Fibroblast of skin of back (primary cell): ENCODE measurements around the gene TMEM203.

Source experiments
- DNase-seq: peaks from one replicate; pipeline ENCODE4 v3.0.0-alpha.2; 2013

Gene TMEM203

GRCh38 chr9:137229903-137230704 lies 24.7 kb upstream of the TMEM203 start:
- DNase-seq, result no peak

DNA sequence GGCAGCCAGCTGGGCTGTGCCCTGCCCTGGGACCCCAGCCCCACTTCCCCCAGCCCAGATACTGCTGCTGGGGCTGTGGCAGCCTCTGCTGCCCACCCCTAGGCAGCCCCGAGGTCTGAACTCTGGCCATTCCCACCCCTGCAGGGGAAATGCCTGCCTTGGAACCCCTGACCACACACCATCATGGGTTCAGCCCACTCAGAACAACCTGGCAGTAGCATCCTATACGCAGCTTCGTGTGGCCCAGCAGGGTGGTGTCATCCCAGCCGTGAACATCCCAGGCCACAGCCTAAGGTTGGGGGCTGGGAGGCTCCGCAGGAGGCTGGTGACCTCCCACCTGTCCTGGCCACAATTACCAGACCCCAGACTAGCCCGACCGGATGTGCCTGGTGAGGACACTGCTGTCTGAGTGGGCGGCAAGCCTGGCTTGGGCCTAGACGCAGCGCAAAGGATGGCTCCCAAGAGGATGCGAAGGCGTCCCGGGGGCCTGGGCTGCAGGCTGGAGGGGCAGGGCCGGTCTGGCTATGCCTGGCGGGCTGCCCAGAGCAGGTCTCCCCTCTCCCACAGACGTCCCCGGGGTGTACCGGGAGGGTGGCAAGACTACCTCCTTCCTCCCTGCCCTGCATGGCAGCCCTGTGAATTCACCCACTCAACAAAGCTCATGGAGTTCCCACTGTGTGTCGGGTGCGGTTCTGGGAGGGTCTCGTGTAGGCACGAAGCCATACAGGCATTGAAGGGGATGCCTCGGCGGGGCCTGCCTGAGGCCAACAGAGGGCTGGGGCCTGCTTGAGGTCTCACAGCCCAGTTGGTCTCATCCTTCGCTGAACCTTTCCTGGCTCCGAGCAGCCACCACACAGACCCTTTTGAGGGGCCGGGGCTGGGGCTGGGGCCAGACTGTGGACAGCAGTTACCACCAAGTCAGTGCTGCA lies 23.8 kb upstream of the TMEM203 start:
- DNase-seq, result no peak

DNA sequence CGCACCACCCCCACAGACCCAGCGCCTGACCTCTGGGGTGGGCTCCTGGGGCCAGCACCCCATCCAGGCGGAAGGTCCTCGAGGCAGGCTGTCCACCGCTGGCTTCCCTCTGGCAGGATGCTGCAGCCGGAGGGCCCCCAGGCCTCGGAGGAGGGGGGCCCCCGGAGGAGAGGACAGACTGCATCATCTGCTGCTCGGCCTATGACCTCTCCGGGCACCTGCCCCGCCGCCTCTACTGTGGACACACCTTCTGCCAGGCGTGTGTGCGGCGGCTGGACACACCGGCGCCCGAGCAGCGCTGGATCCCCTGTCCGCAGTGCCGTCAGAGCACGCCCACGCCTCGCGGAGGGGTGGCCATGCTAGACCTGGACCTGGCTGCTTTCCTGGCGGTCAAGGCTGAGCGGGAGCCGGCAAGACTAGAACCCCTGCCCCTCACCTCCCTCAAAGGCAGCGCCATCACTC lies 23.1 kb upstream of the TMEM203 start:
- DNase-seq, result no peak

GRCh38 chr9:137227853-137228505 lies 22.5 kb upstream of the TMEM203 start:
- no peak for DNase-seq

DNA sequence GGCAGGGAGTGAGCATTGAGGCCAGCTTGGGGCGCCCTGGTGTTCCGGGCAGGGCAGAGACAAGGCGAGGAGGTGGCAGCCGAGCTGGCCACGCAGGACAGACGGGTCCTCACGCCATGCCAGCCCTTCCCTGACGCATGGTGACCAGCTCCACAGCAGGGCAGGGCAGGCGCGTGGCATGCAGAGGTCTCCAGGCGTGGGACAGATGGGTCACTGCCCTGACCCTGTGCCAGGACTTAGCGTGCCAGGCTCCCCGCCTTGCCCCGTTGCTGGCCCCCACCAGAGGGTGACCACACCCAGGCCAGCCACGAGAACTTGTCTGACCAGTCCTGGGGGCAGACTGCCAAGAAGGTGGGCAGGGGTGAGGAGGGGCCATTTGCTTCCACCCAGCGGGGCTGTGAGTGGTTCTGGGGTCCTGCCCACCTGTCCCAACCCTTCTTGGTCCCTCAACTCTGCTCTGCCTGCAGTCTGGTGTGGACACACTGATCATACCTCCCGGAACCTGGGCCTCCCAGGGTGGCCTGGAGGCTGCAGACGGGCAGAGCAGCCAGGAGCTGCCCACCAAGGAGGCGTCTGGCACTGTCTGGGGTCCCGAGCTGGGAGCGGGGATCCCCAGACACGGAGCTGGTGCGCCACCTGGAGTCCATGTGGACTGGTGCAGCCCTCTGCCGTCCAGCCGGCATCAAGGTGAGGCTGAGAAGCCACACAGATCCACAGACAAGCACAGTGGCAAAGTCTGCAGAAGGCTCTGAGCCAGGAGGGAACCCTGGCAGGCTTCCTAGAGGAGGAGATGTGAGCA lies 21.8 kb upstream of the TMEM203 start, which contains the start of gene RNF224:
TSS of gene RNF224 (plus strand) at position 449 of the 799 bp plus-strand sequence. CDS start 834 bp downstream, outside the sequence.
- peak; percentile 60 for DNase-seq

GRCh38 chr9:137226338-137227053 lies 21.0 kb upstream of the TMEM203 start:
- no peak for DNase-seq

DNA sequence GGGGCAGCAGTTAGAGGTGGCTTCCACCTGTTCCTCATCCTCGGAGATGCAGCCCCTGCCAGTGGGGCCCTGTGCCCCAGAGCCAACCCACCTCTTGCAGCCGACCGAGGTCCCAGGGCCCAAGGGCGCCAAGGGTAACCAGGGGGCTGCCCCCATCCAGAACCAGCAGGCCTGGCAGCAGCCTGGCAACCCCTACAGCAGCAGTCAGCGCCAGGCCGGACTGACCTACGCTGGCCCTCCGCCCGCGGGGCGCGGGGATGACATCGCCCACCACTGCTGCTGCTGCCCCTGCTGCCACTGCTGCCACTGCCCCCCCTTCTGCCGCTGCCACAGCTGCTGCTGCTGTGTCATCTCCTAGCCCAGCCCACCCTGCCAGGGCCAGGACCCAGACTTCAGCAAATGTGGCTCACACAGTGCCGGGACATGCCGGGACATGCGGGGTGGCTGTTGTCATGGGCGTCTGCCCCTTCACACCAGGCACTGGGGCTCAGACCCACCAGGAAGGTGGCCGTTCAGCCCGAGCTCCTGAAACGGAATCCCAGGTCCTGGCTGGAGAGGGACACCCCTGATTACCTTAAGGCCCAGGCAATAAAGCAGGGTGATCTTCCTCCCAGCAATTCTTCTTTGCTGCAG lies 20.4 kb upstream of the TMEM203 start:
- DNase-seq, result no peak

- DNase-seq, result no peak
Observed at GRCh38 chr9:137224830-137225694, 19.6 kb upstream of the TMEM203 start, which contains the start of gene CYSRT1. Gene CYSRT1, plus strand, starts transcription at chr9:137225174. Its CDS starts 448 bp downstream, at chr9:137225622.

DNA sequence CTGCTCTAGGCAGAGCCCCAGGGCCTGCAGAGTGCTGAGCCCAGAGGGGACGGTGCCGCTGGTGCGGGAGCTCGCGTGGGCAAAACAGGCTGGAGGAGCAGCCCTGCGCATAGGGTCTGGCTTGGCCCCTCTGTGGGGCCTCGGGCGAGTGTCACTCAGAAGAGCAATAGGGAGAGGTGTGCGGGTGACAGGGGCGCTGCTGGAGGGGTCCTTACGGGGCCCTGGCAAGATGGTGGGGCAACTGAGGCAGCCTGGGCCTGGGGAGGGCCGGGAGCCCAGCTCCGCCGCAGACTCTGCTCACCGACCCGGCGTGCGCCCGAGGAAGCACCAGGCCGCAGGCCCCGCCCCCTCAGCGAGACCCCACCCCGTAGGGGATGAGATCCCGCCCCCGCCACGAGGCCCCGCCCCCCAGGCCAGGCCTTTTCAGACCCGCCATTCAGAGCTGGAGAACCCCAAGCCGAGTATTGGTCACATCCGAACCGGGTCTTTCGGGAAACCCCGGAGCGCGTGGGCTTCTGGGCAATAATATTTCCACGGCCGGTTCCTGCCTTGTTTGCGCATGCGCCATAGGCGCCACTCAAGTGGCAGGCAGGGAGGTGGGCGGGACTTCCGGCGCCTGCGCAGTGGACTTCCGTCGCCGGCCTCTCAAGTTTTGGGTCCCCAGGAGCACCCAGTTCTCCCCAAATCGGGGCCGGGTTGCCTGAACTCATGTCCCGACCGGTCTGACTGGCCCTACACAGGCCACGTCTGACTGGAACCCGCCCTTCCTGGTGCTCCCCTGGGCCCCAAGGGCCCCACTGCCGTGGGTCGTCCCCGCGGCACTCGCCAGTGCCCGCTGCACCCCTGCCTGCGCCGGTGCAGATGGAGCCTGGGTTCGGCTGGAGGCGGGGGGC lies 17.9 kb upstream of the TMEM203 start:
- peak; percentile 97 for DNase-seq

- DNase-seq, result no peak
Observed at GRCh38 chr9:137222190-137223077, 17.0 kb upstream of the TMEM203 start, which contains the start of gene RNF208. Gene RNF208, minus strand, starts transcription at chr9:137222240. Its CDS starts 1,028 bp downstream, at chr9:137221212.

- no peak for DNase-seq
Observed at GRCh38 chr9:137221506-137222111, 16.2 kb upstream of the TMEM203 start.

DNA sequence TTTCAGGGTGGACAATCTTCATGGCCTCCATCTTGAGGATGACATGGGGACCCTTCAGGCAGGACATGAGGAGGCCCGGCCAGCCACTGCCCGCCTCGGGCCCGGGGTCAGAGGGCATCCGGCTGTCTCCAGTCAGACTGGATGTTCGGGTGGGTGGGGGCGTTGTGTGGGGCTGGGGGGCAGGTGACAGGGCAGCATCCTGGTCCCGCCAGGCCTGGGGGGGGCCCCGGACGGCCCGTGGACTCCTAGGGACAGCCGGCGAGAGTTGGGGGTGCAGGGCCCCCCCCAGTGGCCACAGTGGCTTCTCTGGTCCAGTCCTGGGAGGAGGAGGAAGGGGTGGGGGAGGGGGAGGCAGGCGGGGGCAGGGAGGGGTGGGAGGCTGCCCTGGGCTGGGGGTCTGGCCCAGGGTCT lies 15.7 kb upstream of the TMEM203 start:
- DNase-seq, result no peak

DNA sequence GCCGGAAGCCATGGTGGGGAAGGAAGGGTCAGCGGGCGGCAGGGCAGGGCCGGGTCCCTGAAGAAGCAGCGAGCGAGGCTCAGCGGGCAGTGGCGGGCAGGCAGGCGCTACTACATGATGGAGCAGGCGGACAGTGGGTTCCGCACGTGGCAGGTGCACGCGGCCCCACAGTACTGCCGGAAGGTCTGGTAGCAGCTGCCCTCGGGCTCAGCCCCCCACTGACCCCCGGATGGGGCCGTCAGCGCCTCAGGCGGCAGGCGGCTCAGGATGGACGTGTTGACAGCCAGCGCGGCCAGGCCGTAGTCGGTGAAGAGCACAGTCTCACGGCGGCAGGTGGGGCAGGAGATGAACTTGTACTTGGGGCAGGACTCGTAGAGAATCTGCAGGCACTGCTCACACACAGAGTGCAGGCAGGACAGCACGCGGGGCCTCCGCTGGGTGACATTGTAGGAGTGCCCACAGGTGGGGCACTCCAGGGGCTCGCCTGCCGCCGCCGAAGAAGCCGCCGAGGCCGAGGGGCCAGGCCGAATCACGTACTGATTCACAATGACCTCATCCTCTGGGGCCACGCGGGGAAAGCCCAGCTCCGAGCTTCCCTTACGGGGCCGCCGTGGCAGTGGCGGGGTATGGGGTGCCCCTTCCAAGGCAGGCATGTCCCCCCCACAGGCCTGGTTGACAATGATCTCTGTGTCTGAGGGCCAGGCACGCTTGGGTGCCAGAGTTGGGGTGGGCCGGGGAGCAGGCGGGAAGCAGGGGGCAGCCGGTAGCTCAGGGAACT lies 15.1 kb upstream of the TMEM203 start:
- DNase-seq, result no peak

GRCh38 chr9:137219757-137220316 lies 14.4 kb upstream of the TMEM203 start:
- DNase-seq, result no peak

DNA sequence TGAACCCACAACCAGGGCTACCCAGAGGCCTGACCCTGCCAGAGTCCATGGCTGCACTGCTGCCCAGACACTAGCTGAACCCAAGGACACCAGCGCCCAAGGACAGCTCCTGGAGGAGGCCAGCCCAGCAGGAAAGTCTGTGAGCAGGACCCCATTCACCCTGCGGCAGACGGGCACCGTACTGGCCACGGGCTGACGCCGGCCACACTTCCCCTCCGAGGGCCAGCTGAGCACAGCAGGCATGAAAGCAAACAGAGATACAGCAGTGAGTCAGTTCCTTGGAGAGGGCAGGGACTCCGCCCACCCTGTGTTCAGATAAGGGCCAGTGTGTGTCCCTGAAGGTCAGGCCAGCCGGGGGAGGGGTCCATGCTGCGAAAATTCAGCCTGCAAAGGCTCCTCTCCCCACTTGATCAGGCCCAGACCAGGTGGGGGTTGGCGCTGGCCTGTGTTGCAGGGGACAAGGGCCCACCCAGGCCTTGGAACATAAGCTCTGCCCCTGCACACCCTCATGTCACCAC lies 13.4 kb upstream of the TMEM203 start:
- DNase-seq, result peak; percentile 50
